OCI-LY1 (cell line): Measurements from ENCODE around the gene CNTNAP2.
A peak's percentile ranks its signal among the peaks of the same experiment; 100 is the strongest.

Experiments used
- H2AFZ ChIP-seq: fragments of 200-600 bp; sonication (generic), shearing (Covaris generic); 2 replicates; pipeline ENCODE4 v1.6.0; 2014; ENCODE audit warnings: antibody characterized with exemption, mild to moderate bottlenecking, low read length
- H3F3A ChIP-seq: fragments of 200-600 bp; sonication (generic), shearing (Covaris generic); 2 replicates; pipeline ENCODE4 v1.6.0; 2014; ENCODE audit warnings: mild to moderate bottlenecking, antibody characterized with exemption, low read length, moderate library complexity; ENCODE audit not compliant: insufficient read depth
- H3K27ac ChIP-seq: fragments of 200-600 bp; sonication (generic); 2 replicates; pipeline ENCODE4 v1.5.1; 2014; ENCODE audit warnings: low read length, mixed run types, mild to moderate bottlenecking, low read depth; ENCODE audit not compliant: poor library complexity, severe bottlenecking
- H3K27me3 ChIP-seq: fragments of 200-600 bp; sonication (generic); 2 replicates; pipeline ENCODE4 v1.6.0; 2014; ENCODE audit warnings: antibody characterized with exemption, mild to moderate bottlenecking, low read length, moderate library complexity; ENCODE audit not compliant: insufficient read depth
- H3K36me3 ChIP-seq: fragments of 200-600 bp; sonication (generic); 2 replicates; pipeline ENCODE4 v1.6.1; 2014; ENCODE audit warnings: mild to moderate bottlenecking, antibody characterized with exemption, low read length, moderate library complexity, mixed read lengths; ENCODE audit not compliant: insufficient read depth
- H3K4me1 ChIP-seq: fragments of 200-600 bp; sonication (generic); 2 replicates; pipeline ENCODE4 v1.5.1; 2014; ENCODE audit warnings: mild to moderate bottlenecking, low read length, moderate library complexity; ENCODE audit not compliant: insufficient read depth, severe bottlenecking
- H3K4me2 ChIP-seq: fragments of 200-600 bp; sonication (generic), shearing (Covaris generic); 2 replicates; pipeline ENCODE4 v1.6.1; 2014; ENCODE audit warnings: low read length
- H3K4me3 ChIP-seq: fragments of 200-600 bp; sonication (generic); 2 replicates; pipeline ENCODE4 v1.5.1; 2014; ENCODE audit warnings: low read length, low read depth, mild to moderate bottlenecking, mixed read lengths; ENCODE audit not compliant: poor library complexity, severe bottlenecking
- H3K79me2 ChIP-seq: fragments of 200-600 bp; shearing (Covaris generic); 2 replicates; pipeline ENCODE4 v1.6.1; 2016; ENCODE audit warnings: mixed run types, low read length, mixed read lengths; ENCODE audit not compliant: insufficient read depth
- H3K9ac ChIP-seq: fragments of 200-600 bp; sonication (generic), shearing (Covaris generic); 2 replicates; pipeline ENCODE4 v1.6.1; 2014; ENCODE audit warnings: mild to moderate bottlenecking, low read length, mixed read lengths
- H3K9me2 ChIP-seq: fragments of 200-600 bp; sonication (generic), shearing (Covaris generic); 2 replicates; pipeline ENCODE4 v1.6.1; 2014; ENCODE audit warnings: low read depth, mild to moderate bottlenecking, low read length, mixed read lengths
- H3K9me3 ChIP-seq: fragments of 200-600 bp; shearing (Covaris generic); 2 replicates; pipeline ENCODE4 v1.6.1; 2014; ENCODE audit warnings: low read length, mixed read lengths
- H4K20me1 ChIP-seq: fragments of 200-600 bp; sonication (generic), shearing (Covaris generic); 2 replicates; pipeline ENCODE4 v1.6.0; 2016; ENCODE audit warnings: mild to moderate bottlenecking, low read length; ENCODE audit not compliant: insufficient read depth
- EZH2 ChIP-seq: fragments of 200-600 bp; sonication (generic), shearing (Covaris generic); IDR thresholded peaks from 2 replicates; pipeline ENCODE4 v1.8.0; 2017; ENCODE audit warnings: borderline replicate concordance, mixed run types, mild to moderate bottlenecking, antibody characterized with exemption, low read length, moderate library complexity, mixed read lengths
- TF ChIP-seq, protein P1 (sequence below): fragments of 200-600 bp; sonication (generic), shearing (Covaris generic); IDR thresholded peaks from 2 replicates; pipeline ENCODE4 v1.5.1; 2017; ENCODE audit warnings: mild to moderate bottlenecking, antibody characterized with exemption, low read length, moderate library complexity, mixed read lengths

CNTNAP2 gene

GRCh38 chr7:146423446-146423845 is 306.8 kb downstream of the CNTNAP2 start:
- no peak for TF ChIP-seq EZH2
- TF ChIP-seq, protein P1, sequence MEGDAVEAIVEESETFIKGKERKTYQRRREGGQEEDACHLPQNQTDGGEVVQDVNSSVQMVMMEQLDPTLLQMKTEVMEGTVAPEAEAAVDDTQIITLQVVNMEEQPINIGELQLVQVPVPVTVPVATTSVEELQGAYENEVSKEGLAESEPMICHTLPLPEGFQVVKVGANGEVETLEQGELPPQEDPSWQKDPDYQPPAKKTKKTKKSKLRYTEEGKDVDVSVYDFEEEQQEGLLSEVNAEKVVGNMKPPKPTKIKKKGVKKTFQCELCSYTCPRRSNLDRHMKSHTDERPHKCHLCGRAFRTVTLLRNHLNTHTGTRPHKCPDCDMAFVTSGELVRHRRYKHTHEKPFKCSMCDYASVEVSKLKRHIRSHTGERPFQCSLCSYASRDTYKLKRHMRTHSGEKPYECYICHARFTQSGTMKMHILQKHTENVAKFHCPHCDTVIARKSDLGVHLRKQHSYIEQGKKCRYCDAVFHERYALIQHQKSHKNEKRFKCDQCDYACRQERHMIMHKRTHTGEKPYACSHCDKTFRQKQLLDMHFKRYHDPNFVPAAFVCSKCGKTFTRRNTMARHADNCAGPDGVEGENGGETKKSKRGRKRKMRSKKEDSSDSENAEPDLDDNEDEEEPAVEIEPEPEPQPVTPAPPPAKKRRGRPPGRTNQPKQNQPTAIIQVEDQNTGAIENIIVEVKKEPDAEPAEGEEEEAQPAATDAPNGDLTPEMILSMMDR = no peak
- peaks cover 10% of the 10 kb centered on the region for H3K9me3 ChIP-seq
- H3K4me2 ChIP-seq = no peak overlapping the region

GRCh38 chr7:146424084-146424483 is 307.5 kb downstream of the CNTNAP2 start:
- no peaks in the 10 kb centered on the region for H3F3A ChIP-seq
- no peaks in the 10 kb centered on the region for H3K9me2 ChIP-seq
- no peak overlapping the region for H3K27ac ChIP-seq
- H3K4me1 ChIP-seq = peaks cover 4% of the 10 kb centered on the region
- H4K20me1 ChIP-seq = no peaks in the 10 kb centered on the region
- no peaks in the 10 kb centered on the region for H3K27me3 ChIP-seq
- TF ChIP-seq, protein P1 = no peak
- no peak for TF ChIP-seq EZH2
- H3K79me2 ChIP-seq = no peaks in the 10 kb centered on the region
- H3K4me2 ChIP-seq = no peak overlapping the region
- no peak overlapping the region for H3K4me3 ChIP-seq
- no peak overlapping the region for H3K9ac ChIP-seq
- H2AFZ ChIP-seq = peak overlapping the region; percentile 67; the same call in 1 of the 2 replicates
- peaks cover 10% of the 10 kb centered on the region for H3K9me3 ChIP-seq
- H3K36me3 ChIP-seq = no peaks in the 10 kb centered on the region

More at GRCh38 chr7:146423446-146423845, 306.8 kb downstream of the CNTNAP2 start:
- H3K79me2 ChIP-seq = no peaks in the 10 kb centered on the region
- no peak overlapping the region for H3K4me3 ChIP-seq
- H3K36me3 ChIP-seq = no peaks in the 10 kb centered on the region
- no peaks in the 10 kb centered on the region for H4K20me1 ChIP-seq
- H3F3A ChIP-seq = no peaks in the 10 kb centered on the region
- H3K27ac ChIP-seq = no peak overlapping the region
- H2AFZ ChIP-seq = 0 out of 2 replicates have a peak overlapping the region, but pooled peaks have one; percentile 0
- no peaks in the 10 kb centered on the region for H3K27me3 ChIP-seq
- H3K9me2 ChIP-seq = no peaks in the 10 kb centered on the region
- H3K9ac ChIP-seq = no peak overlapping the region
- peaks cover 4% of the 10 kb centered on the region for H3K4me1 ChIP-seq

DNA sequence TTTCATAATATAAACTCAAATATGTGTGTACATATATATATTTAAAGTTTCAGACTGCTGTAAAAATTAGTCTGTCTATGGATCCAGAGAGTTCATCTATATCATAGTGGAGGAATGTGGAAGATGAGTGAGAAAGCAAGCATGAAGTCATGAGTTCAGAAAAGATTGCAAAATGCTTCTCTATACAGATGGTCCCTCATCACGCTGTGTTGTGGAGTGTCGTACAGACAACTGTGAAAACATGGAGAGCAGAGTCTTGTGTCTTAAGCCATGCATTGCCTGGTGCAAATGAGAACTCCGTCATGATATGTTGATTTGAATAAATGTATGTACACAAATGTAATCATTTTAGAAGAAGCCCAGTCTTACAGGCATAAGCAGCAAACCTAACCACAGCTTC is 316.9 kb downstream of the CNTNAP2 start:
- Histone ChIP-seq H3K27ac (peak overlapping the region; percentile 59), H3F3A (no peaks in the 10 kb centered on the region), H3K79me2 (no peaks in the 10 kb centered on the region), H3K4me3 (peak overlapping the region; percentile 2), H3K4me2 (peak overlapping the region; percentile 35), H3K9ac (no peak overlapping the region; the same call in none of the 2 replicates), H3K27me3 (no peaks in the 10 kb centered on the region), H3K4me1 (peaks cover 32% of the 10 kb centered on the region), H3K9me3 (peaks cover 6% of the 10 kb centered on the region; the same call in 1 of the 2 replicates), H3K9me2 (no peaks in the 10 kb centered on the region), H3K36me3 (no peaks in the 10 kb centered on the region), H2AFZ (peak overlapping the region; percentile 99), H4K20me1 (no peaks in the 10 kb centered on the region)
- TF ChIP-seq EZH2 = no peak
- TF ChIP-seq, protein P1 = no peak
